CD4-positive, CD25-positive, alpha-beta regulatory T cell (primary cell): ENCODE data around the gene MAFF. TPM values are rescaled to one million over a fixed set of nuclear protein-coding genes. Genes with fewer than 3 reads are reported as not detected.

Experiments
- ATAC-seq, 2 donors: fragments of 150-1000 bp; cut with Tn5 transposase; one replicate each; pipeline ENCODE4 v1.10.0; 2021; ENCODE audit warnings: low read depth in 2 of 2, moderate number of reproducible peaks in 2 of 2, moderate library complexity in 1 of 2
- DNase-seq, 3 donors: peaks; one replicate each; pipeline versions ENCODE4 v3.0.0 to v3.0.0-alpha.2; 2012 to 2022; ENCODE audit warnings: mixed read lengths in 1 of 3
- H3K27ac ChIP-seq: one replicate; pipeline ENCODE4 v1.7.0; 2013; ENCODE audit warnings: mild to moderate bottlenecking, low read length; ENCODE audit not compliant: insufficient read depth, poor library complexity, severe bottlenecking
- H3K27me3 ChIP-seq: one replicate; pipeline ENCODE4 v1.7.0; 2013; ENCODE audit warnings: low read length; ENCODE audit not compliant: control insufficient read depth, insufficient read depth
- H3K36me3 ChIP-seq: one replicate; pipeline ENCODE4 v1.7.0; 2013; ENCODE audit warnings: mild to moderate bottlenecking, low read length, moderate library complexity; ENCODE audit not compliant: control insufficient read depth, insufficient read depth
- H3K4me1 ChIP-seq: 2 replicates; pipeline ENCODE4 v1.7.0; 2013; ENCODE audit warnings: mild to moderate bottlenecking, low read length; ENCODE audit not compliant: insufficient read depth, control insufficient read depth, poor library complexity, severe bottlenecking
- H3K4me3 ChIP-seq: one replicate; pipeline ENCODE4 v1.7.0; 2013; ENCODE audit warnings: low read depth, mild to moderate bottlenecking, low read length, moderate library complexity
- H3K9me3 ChIP-seq, 2 experiments: 1 replicate in 1 of 2; 2 replicates in 1 of 2; pipeline ENCODE4 v1.7.0; 2013; ENCODE audit warnings: low read length in 2 of 2, mild to moderate bottlenecking in 1 of 2, moderate library complexity in 1 of 2; ENCODE audit not compliant: control insufficient read depth in 2 of 2
- H3K27ac Mint-ChIP-seq, 3 donors: one replicate each; pipeline ENCODE4 v1.8.0; 2020 to 2022; ENCODE audit warnings: mild to moderate bottlenecking in 3 of 3, mixed read lengths in 3 of 3, moderate library complexity in 2 of 3
- H3K27me3 Mint-ChIP-seq: one replicate; pipeline ENCODE4 v1.8.0; 2022; ENCODE audit warnings: mild to moderate bottlenecking, mixed read lengths
- H3K36me3 Mint-ChIP-seq: one replicate; pipeline ENCODE4 v1.8.0; 2020; ENCODE audit warnings: mixed read lengths
- H3K4me1 Mint-ChIP-seq, 4 donors: one replicate each; pipeline ENCODE4 v1.8.0; 2020 to 2022; ENCODE audit warnings: mixed read lengths in 4 of 4, mild to moderate bottlenecking in 1 of 4
- H3K4me3 Mint-ChIP-seq, 4 donors: one replicate each; pipeline ENCODE4 v1.8.0; 2020 to 2022; ENCODE audit warnings: mild to moderate bottlenecking in 4 of 4, mixed read lengths in 4 of 4, moderate library complexity in 3 of 4
- H3K9me3 Mint-ChIP-seq, 7 donors: one replicate each; pipeline ENCODE4 v1.8.0; 2020 to 2022; ENCODE audit warnings: mixed read lengths in 7 of 7, mild to moderate bottlenecking in 3 of 7, moderate library complexity in 2 of 7
- polyA plus RNA-seq, 4 donors: library from polyadenylated mRNA; unstranded; fragments of 300-500 nt; fragmentation: Illumina TruSeq; gene quantifications; one replicate each; pipeline ENCODE4 v1.2.3, GENCODE V29; 2021
- total RNA-seq: library from RNA; stranded (reverse); gene quantifications from one replicate; pipeline ENCODE4 v1.2.3, GENCODE V29; 2022

Gene MAFF
- total and polyA plus RNA-seq, 5 donors from 2014 or later, result 1.4 to 39.4 (median 2.1) TPM

GRCh38 chr22:38223289-38223960 is 21.6 kb downstream of the MAFF start:
- H3K27ac Mint-ChIP-seq, result no peak overlapping the region
- ATAC-seq, result no peak

DNA sequence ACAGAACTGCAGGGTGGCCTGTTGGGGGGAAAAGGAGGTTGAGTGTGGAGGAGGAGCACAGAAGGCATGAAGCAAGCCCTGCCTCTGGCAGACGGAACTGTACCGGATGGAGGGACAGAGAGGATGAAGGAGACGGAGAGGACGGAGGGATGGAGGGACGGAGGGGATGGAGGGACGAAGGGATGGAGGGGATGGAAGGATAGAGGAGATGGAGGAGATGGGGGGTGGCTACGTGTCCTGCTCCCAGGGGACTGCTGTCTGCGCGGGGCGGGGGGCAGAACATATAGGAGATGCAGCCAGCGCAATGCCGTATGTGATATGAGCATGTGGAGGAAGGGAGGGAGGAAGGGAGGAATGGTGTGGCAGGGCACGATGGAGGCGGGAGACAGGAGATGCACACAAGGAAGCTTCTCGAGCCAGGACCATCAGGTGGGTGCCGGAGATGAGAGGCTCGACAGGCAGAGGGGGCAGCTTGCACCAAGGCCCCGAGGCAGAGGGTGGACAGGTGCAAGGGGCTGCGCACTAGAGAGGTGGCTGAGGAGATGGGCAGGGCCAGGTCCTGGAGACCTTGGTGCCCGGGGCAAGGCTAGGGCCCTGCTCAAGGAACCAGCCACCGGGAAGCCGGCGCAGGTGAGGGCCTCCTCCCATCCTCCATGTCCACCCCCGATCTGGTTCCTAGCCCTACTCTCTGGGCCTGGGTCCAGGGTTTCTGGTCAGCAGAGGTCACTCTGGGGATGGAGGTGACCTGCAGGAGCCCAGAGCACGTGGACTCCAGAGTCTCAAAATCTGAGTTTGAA is 25.3 kb downstream of the MAFF start:
- peaks cover 12% of the 10 kb centered on the region for H3K36me3 ChIP-seq

More at GRCh38 chr22:38223289-38223960, 21.6 kb downstream of the MAFF start:
- H3K9me3 Mint-ChIP-seq, result no peaks in the 10 kb centered on the region
- H3K4me3 Mint-ChIP-seq, result no peak overlapping the region
- H3K4me1 Mint-ChIP-seq, result peaks cover 5 to 18% (median 6%) of the 10 kb centered on the region in 4 donors
- no peak overlapping the region for H3K27ac ChIP-seq
- H3K27me3 Mint-ChIP-seq, result no peaks in the 10 kb centered on the region
- H3K4me3 ChIP-seq, result no peak overlapping the region
- DNase-seq, result no peak
- H3K27me3 ChIP-seq, result no peaks in the 10 kb centered on the region
- H3K9me3 ChIP-seq, result no peaks in the 10 kb centered on the region
- H3K4me1 ChIP-seq, result peaks cover 10% of the 10 kb centered on the region
- peaks cover 11% of the 10 kb centered on the region for H3K36me3 Mint-ChIP-seq
- H3K36me3 ChIP-seq, result peaks cover 2% of the 10 kb centered on the region

GRCh38 chr22:38228326-38228872 is 26.6 kb downstream of the MAFF start:
- no peak overlapping the region for H3K4me3 Mint-ChIP-seq
- Histone ChIP-seq H3K9me3 (no peaks in the 10 kb centered on the region), H3K27me3 (no peaks in the 10 kb centered on the region), H3K4me1 (no peaks in the 10 kb centered on the region), H3K27ac (no peak overlapping the region), H3K36me3 (peaks cover 13% of the 10 kb centered on the region), H3K4me3 (no peak overlapping the region)
- peak overlapping the region in 1 of 3 donors; percentile 52 for H3K27ac Mint-ChIP-seq
- DNase-seq (no peak), ATAC-seq (no peak)
- no peaks in the 10 kb centered on the region for H3K27me3 Mint-ChIP-seq
- no peaks in the 10 kb centered on the region for H3K9me3 Mint-ChIP-seq
- H3K36me3 Mint-ChIP-seq, result peaks cover 22% of the 10 kb centered on the region
- peaks cover 0 to 5% (median 4%) of the 10 kb centered on the region in 4 donors for H3K4me1 Mint-ChIP-seq

More for the DNA sequence above, 25.3 kb downstream of the MAFF start:
- ATAC-seq, result no peak
- H3K9me3 ChIP-seq, result no peaks in the 10 kb centered on the region
- no peak for DNase-seq
- H3K9me3 Mint-ChIP-seq, result no peaks in the 10 kb centered on the region
- H3K27ac Mint-ChIP-seq, result no peak overlapping the region
- no peaks in the 10 kb centered on the region for H3K27me3 ChIP-seq
- no peak overlapping the region for H3K27ac ChIP-seq
- H3K4me3 ChIP-seq, result no peak overlapping the region
- no peaks in the 10 kb centered on the region for H3K27me3 Mint-ChIP-seq
- H3K4me3 Mint-ChIP-seq, result no peak overlapping the region
- peaks cover 24% of the 10 kb centered on the region for H3K36me3 Mint-ChIP-seq
- H3K4me1 Mint-ChIP-seq, result peaks cover 0 to 5% (median 4%) of the 10 kb centered on the region in 4 donors
- no peaks in the 10 kb centered on the region for H3K4me1 ChIP-seq

GRCh38 chr22:38228873-38229740 is 27.3 kb downstream of the MAFF start:
- Histone ChIP-seq H3K36me3 (peaks cover 15% of the 10 kb centered on the region), H3K4me3 (no peak overlapping the region), H3K27me3 (no peaks in the 10 kb centered on the region), H3K27ac (no peak overlapping the region), H3K4me1 (no peaks in the 10 kb centered on the region), H3K9me3 (no peaks in the 10 kb centered on the region)
- DNase-seq, result no peak
- Mint-ChIP-seq H3K4me3 (no peak overlapping the region), H3K9me3 (no peaks in the 10 kb centered on the region), H3K4me1 (peaks cover 0 to 5% (median 3%) of the 10 kb centered on the region in 4 donors), H3K27ac (peak overlapping the region in 1 of 3 donors; percentile 52), H3K36me3 (peaks cover 23% of the 10 kb centered on the region), H3K27me3 (no peaks in the 10 kb centered on the region)
- peak in 1 of 2 donors; percentile 22 for ATAC-seq

GRCh38 chr22:38230108-38230825 is 28.5 kb downstream of the MAFF start:
- Mint-ChIP-seq H3K4me1 (peaks cover 0 to 5% (median 3%) of the 10 kb centered on the region in 4 donors), H3K27ac (no peak overlapping the region), H3K4me3 (no peak overlapping the region), H3K9me3 (no peaks in the 10 kb centered on the region), H3K36me3 (peaks cover 28% of the 10 kb centered on the region), H3K27me3 (no peaks in the 10 kb centered on the region)
- peak in 2 of 3 donors; percentile 39 to 45 for DNase-seq
- Histone ChIP-seq H3K27me3 (no peaks in the 10 kb centered on the region), H3K4me1 (no peaks in the 10 kb centered on the region), H3K4me3 (no peak overlapping the region), H3K36me3 (peaks cover 15% of the 10 kb centered on the region), H3K9me3 (no peaks in the 10 kb centered on the region), H3K27ac (no peak overlapping the region)
- ATAC-seq, result peak in 1 of 2 donors; percentile 18

DNA sequence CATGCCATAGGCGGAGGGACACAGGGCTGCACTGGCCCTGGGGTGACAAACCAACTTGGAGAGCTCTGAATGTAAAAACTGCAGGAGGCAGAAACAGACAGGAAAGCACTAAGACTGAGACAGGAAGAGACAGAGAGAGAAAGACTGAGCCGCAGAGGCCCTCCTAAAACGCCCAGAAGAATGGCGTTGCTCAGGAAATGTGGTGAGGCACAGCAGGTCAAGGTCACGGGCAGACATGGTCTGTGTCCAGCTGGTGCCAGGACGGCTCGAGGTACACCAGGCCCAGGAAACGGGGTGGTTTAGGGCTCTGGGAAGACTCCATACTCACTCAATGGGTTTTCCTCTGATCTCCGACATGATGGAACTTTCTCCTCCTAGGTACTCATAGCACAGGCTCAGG is 29.1 kb downstream of the MAFF start:
- Histone ChIP-seq H3K4me3 (no peak overlapping the region), H3K9me3 (no peaks in the 10 kb centered on the region), H3K4me1 (no peaks in the 10 kb centered on the region), H3K36me3 (peaks cover 13% of the 10 kb centered on the region), H3K27me3 (no peaks in the 10 kb centered on the region), H3K27ac (no peak overlapping the region)
- DNase-seq (no peak), ATAC-seq (no peak)
- Mint-ChIP-seq H3K27me3 (no peaks in the 10 kb centered on the region), H3K4me3 (no peak overlapping the region), H3K9me3 (no peaks in the 10 kb centered on the region), H3K36me3 (peaks cover 29% of the 10 kb centered on the region), H3K27ac (peak overlapping the region in 1 of 3 donors; percentile 20), H3K4me1 (peaks cover 0 to 5% (median 3%) of the 10 kb centered on the region in 4 donors)

DNA sequence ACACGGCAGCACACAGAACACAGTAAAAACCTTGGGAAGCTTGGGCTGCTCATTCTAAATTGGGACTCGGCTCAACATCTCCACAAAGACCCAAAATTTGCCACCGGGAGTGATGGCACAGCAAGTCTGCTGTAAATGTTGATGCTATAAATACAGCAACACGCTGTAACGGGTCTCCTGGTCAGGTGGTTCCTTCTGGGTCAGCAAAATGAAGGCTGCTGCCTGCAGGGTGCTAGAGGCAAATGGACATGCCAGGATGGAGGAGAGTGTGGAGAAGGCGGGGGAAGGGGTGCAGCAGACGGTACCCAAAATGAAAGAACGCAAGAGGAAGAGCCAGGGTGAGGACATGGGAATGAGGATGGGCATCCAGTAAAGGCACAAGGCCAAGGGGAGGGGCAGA is 30.4 kb downstream of the MAFF start:
- H3K27me3 Mint-ChIP-seq, result no peaks in the 10 kb centered on the region

More for the DNA sequence above, 30.4 kb downstream of the MAFF start:
- Mint-ChIP-seq H3K9me3 (no peaks in the 10 kb centered on the region), H3K36me3 (peaks cover 36% of the 10 kb centered on the region), H3K4me3 (no peak overlapping the region), H3K4me1 (peaks cover 0 to 5% (median 3%) of the 10 kb centered on the region in 4 donors), H3K27ac (no peak overlapping the region)
- Histone ChIP-seq H3K9me3 (no peaks in the 10 kb centered on the region), H3K27ac (no peak overlapping the region), H3K4me1 (no peaks in the 10 kb centered on the region), H3K36me3 (peaks cover 13% of the 10 kb centered on the region), H3K4me3 (no peak overlapping the region), H3K27me3 (no peaks in the 10 kb centered on the region)
- DNase-seq (no peak), ATAC-seq (no peak)
